ENCODE results near the gene MYH10. TPM values are rescaled to one million over a fixed set of nuclear protein-coding genes. Genes with fewer than 3 reads are reported as not detected.

Gene MYH10
- 16.4 to 25.5 TPM (median 24.5 TPM) in 5 replicates for total RNA-seq (2022; extraction: Qiagen RNA extraction)

DNA sequence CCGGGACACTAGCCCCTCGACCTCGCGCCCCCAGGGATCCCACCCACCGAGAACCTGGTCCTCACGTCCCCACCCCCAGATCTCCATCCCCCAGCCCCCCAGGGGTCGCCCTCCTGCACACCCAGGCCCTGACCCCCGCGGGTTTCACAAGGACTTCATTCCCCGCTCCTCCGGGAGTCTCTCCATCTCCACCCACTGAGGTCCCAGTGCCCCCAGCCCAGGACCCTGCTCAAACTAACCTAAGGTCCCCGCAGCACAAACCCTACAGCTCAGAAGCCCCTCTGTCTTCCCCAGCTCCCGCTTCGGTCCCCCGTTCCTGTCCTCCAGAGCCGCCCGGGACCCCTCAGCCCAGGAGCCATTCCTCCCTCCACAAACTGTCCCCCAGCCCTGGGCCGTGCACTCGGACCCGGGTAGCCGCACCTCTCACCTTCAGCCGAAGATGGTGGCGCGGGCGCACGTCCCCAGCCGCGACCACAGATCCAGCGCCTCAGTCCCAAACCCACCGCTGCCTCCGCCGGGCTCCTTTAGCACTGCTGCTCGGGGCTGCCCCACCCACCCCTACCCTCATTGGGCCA, at the start of gene MYH10:
Gene MYH10 (minus strand): TSS at position 499 of the 575 bp plus-strand sequence. CDS start 7,479 bp downstream, outside the sequence.

DNA sequence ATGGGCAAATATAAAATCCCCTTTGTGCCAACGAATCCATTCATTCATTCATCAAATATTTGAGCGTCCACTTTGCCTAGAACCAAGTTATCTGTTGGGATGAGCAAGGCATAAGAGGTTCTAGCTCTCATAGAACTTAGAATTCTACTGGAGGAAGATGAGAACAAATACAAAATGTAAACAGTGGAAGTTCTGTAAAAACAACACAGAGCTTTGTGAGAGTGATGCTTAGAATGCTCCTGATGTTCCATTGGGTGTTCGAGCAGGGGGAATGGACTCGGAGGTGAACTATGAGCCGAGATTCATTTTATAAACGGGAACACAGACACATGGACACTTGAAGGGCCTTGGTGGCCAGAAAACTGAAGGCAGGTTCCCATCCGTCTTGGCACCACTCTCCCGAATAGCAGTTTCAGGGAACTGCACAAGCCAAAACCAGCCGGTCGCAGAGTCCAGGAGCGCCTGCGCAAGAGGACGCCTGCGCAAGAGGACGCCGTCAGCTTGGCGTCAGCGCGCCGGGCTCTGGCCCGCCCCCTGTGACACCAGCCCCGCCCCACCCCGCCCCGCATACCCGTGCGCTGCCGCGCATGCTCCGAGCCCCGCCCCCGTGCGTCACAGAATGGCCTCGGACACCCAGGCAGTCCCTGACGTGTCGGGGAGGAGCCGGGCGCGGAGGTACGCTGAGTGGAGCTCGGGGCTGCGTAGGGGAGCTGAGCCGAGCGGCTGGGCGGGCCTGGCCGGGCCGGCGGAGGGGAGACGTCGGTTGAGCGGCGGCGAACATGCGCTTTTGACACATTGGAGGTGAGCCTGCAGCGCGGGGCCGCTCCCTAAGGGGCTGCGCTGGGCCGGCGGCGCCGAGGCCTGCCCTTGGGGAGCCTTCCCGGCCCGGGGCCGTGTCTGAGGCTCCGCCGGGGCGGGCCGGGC, 195.0 kb downstream of the MYH10 start, which contains the start of gene NDEL1:
Gene NDEL1 (plus strand): TSS at position 640 of the 924 bp plus-strand sequence. CDS start 8,388 bp downstream, outside the sequence.

Other genes starting within 250 kb of the MYH10 start
- 3,442 to 4,694 TPM (median 3,587 TPM) in 5 replicates for gene RPL26, start 247.5 kb downstream of the MYH10 start, total RNA-seq (2022; extraction: Qiagen RNA extraction)
- not detected in 5 replicates for gene RNF222, start 232.9 kb downstream of the MYH10 start, total RNA-seq (2022; extraction: Qiagen RNA extraction)
- 64.5 to 74.7 TPM (median 68.3 TPM) in 5 replicates for gene NDEL1, start 194.8 kb downstream of the MYH10 start, total RNA-seq (2022; extraction: Qiagen RNA extraction)
- not detected in 5 replicates for gene CCDC42, start 114.1 kb upstream of the MYH10 start, total RNA-seq (2022; extraction: Qiagen RNA extraction)
- not detected in 5 replicates for gene SPDYE4, start 127.8 kb upstream of the MYH10 start, total RNA-seq (2022; extraction: Qiagen RNA extraction)
- not detected in 5 replicates for gene MFSD6L, start 168.6 kb upstream of the MYH10 start, total RNA-seq (2022; extraction: Qiagen RNA extraction)
- 0.06 TPM in 1 of 5 replicates, not detected in the others for gene PIK3R6, start 236.9 kb upstream of the MYH10 start, total RNA-seq (2022; extraction: Qiagen RNA extraction)